ENCODE results near the gene SMARCB1.

The SMARCB1 gene

DNA sequence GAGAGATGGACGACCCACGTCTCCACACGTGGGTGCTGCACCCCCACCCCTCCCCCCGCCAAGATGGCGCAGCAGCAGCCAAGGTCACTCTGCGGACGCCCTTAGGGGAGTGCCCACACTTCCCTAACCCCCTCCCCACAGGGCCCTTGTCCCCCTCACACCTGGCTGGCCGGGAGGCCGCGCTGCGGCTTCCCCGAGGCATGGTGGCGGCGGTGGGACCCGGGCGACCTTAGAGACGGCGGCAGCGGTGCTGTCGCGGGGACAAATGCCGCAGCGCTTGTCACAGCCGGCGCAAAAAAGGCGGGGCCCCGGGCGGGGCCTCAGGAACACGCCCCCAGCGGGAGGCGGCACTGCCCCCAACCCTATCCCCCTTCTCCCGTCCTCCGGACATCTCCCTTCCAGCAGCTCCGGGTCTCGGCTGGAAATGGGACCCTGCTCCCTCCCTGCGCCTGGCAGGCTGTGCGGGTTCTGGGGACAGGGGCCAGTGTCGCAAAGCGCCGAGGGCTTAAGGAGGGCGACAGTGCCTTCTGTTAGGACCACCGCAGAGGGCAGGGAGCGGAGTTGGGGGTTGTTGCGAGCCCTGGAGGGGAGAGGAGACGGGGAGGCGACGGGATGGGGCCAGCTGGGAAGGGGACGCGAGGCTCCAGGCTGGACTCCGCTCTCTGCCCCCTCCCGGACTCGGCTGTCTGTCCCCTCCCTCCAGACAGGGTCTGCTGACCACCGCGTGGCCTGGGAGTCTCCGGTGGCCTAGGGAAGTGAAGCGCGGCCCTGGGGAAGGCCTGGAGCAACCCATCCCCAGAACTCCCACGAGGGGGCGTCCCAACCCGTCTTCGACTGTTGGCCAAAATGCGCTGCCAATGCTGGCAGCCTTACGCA lies 18.9 kb upstream of the SMARCB1 start, which contains the start of gene CHCHD10:
Gene CHCHD10 (minus strand): TSS at position 300 of the 876 bp plus-strand sequence. CDS start 98 bp downstream, at position 202.
- H3K36me3 ChIP-seq (replicated peaks): peaks cover 30% of the 10 kb centered on the region
- H3K27me3 ChIP-seq (ENCODE audit: low read depth): no peaks in the 10 kb centered on the region
- no peaks in the 10 kb centered on the region for H3K9me3 ChIP-seq
- H3K4me1 ChIP-seq: peaks cover 10% of the 10 kb centered on the region
- in situ Hi-C loops (cut with MboI; ENCODE audit: low sequenced_read_pairs): no loop called here
- peak within 1 kb of the TSS; percentile 96 for H3K4me3 ChIP-seq
- peak; percentile 91 to 93 for DNase-seq (ENCODE audit: low spot score in 2 of 2)

DNA sequence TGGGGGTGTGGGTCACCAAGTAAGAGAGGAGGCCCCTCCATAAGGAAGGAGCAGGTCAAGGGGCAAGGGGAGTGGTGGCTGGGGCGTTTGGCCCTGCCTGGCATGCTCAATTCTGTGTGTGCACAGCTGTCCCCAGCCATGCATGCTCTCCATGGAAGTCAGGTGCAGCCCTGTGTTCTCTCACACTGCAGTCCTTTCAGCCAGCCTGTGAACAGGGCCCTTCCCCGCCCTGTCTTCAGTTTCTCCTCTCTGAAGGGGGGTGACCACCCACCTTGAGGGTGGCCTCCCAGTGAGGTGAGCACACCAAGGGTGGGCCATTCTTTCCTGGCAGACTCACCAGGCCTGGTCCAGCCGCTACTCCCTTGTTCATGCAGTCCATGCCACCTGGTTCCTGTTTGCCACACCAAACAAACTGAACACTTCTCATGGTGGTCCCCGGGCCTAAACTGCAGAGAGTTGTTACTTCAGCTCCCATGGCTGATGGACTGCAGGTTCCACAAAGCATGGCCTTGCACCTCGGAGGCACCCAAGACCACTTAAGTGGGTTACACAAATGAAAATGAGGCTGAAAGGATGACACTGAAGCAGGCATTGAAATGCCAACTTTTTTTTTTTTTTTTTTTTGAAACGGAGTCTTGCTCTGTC lies 17.3 kb upstream of the SMARCB1 start:
- no peak overlapping the region for H3K4me3 ChIP-seq
- peaks cover 15% of the 10 kb centered on the region for H3K36me3 ChIP-seq (replicated peaks)
- no peaks in the 10 kb centered on the region for H3K9me3 ChIP-seq
- H3K4me1 ChIP-seq: peaks cover 16% of the 10 kb centered on the region
- DNase-seq (ENCODE audit: low spot score in 2 of 2): no peak
- in situ Hi-C loops (cut with MboI; ENCODE audit: low sequenced_read_pairs): no loop called here
- H3K27me3 ChIP-seq (ENCODE audit: low read depth): no peaks in the 10 kb centered on the region

DNA sequence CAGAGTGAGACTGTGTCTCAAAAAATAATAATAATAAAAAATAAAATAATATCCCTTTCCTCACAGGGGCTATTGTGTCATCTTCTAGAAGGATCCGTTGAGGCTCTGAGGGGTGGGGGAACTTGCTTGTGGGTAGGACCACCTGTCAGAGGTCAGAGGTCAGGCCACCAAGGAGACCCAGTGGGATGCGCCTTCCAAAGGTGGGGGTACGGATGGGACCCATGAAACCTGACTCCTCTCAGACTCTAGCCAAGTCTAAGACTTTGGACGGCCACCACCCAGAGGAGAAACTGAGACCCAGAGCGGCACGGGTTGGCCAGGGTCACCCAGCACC lies 14.5 kb upstream of the SMARCB1 start:
- in situ Hi-C loops (cut with MboI; ENCODE audit: low sequenced_read_pairs): loop anchor here (10.0 kb wide), 1 partner anchor 63 kb away; the partner anchor contains the start of gene DERL3
- H3K9me3 ChIP-seq: no peaks in the 10 kb centered on the region
- no peaks in the 10 kb centered on the region for H3K27me3 ChIP-seq (ENCODE audit: low read depth)
- peaks cover 16% of the 10 kb centered on the region for H3K4me1 ChIP-seq
- DNase-seq (ENCODE audit: low spot score in 2 of 2): no peak
- no peaks in the 10 kb centered on the region for H3K36me3 ChIP-seq (replicated peaks)
- H3K4me3 ChIP-seq: peak overlapping the region; percentile 13

DNA sequence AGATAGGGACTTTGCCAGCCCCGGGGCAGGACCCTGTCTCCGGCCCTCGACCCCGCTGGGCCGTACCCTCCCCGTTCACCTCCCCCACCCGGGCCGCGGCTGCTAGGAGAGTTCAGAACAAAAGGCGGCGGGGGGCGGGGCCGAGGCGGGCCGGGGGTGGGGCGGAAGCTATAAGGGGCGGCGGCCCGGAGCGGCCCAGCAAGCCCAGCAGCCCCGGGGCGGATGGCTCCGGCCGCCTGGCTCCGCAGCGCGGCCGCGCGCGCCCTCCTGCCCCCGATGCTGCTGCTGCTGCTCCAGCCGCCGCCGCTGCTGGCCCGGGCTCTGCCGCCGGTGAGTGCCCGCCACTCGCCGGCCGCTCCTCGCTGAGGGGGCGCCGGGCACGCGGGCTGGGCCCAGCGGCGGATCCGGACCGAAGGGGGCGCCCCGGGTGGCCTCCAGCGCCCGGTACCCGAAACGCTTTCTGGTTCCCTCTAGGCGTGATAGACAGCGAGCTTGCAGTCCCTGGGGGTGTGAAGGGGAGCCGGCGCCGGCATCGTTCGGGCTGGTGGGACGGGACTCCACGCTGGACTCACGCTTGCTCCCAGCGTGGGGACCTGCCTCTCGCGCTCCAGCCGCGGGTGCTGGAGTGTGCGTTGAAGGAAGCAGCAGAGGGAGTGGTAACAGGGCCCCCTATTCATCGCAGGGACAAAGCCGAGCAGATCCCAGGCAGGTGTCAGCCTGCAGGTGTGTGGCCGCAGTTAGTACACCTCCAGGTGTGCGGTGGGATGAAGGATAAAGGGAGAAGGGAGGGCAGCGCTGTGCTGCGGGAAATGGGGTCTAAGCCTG lies 13.9 kb upstream of the SMARCB1 start, which contains the start of gene MMP11:
Gene MMP11 (plus strand): TSS at position 201 of the 825 bp plus-strand sequence. CDS start 22 bp downstream, at position 223.
- in situ Hi-C loops (cut with MboI; ENCODE audit: low sequenced_read_pairs): loop anchor here (10.0 kb wide), 1 partner anchor 62 kb away; the partner anchor contains the start of gene DERL3

DNA sequence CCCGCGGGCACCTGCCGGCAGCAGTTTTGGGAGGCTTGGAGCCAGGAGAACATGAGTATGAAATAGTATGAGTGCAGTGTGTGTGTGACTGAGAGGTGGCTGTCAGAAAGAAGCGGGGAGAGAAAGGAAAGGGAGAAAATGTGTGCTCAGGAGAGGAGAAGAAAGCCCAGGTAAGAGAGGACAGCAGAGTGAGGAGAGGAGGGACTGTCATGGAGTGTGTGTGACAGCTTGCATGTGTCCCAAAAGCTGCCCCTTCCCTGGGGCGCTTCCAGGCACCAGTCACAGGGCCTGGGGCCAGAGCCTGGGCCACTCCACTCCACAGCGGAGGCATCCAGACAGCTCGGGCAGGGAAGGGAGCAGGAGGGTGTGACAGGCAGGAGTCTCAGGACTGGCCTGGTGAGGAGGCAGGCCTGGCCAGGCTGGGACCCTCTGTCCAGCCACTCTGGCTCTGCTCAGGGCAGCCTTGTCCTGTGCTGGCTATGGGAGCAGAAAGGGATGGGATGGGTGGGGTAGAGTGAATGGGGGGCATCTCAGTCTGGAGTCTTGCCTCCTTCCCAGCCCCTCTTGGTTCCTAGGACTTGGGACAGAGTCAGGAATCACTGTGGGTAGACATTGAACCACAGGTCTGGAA lies 13.2 kb upstream of the SMARCB1 start:
- H3K4me1 ChIP-seq: peaks cover 11% of the 10 kb centered on the region
- no peaks in the 10 kb centered on the region for H3K9me3 ChIP-seq
- H3K36me3 ChIP-seq (replicated peaks): no peaks in the 10 kb centered on the region
- no peak for DNase-seq (ENCODE audit: low spot score in 2 of 2)
- in situ Hi-C loops (cut with MboI; ENCODE audit: low sequenced_read_pairs): loop anchor here (10.0 kb wide), 1 partner anchor 61 kb away; the partner anchor contains the start of gene DERL3
- H3K27me3 ChIP-seq (ENCODE audit: low read depth): no peaks in the 10 kb centered on the region
- H3K4me3 ChIP-seq: peak overlapping the region; percentile 34

More for the DNA sequence above, 13.9 kb upstream of the SMARCB1 start, which contains the start of gene MMP11:
- Histone ChIP-seq H3K36me3 (replicated peaks) (no peaks in the 10 kb centered on the region), H3K4me3 (peak within 1 kb of the TSS; percentile 34), H3K9me3 (no peaks in the 10 kb centered on the region), H3K27me3 (ENCODE audit: low read depth) (no peaks in the 10 kb centered on the region), H3K4me1 (peaks cover 16% of the 10 kb centered on the region)
- peak; percentile 56 to 85 for DNase-seq (ENCODE audit: low spot score in 2 of 2)

DNA sequence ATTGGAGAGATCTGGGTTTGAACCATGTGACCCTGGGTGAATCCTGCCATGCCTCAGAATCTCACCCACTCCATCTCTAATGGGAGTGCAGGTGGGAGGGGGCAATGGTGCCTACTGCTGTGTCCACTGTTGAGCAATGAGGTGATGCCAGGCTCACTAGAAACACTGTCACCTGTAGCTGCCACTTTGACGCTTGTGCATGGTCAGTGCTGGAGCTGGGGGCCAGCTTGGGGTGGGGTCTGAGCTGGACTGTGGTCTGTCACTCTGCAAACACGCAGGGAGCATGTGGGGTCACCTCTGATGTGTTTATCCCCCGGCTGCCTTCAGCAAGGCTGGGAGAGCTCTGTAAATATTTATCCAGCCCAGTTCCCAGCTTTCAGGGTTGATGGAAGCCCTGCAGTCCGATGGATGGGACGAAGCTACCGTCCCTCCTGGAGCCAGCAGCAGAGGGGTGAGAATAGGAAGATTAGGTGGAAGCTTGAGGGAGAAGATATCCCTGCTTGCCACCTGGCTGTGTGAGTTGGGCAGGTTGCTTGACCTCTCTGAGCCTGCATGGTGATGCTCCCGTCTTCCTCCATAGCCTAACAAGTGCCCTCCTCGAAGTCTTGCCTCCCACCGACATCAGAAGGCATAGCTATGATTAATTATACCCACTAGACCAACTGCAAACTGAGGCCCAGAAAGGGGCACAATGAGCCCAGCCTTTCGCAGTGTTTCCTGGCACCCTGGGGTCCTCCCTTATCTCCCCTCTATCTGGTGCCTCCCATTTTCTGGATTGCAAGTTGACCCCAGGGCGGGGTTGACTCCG lies 12.4 kb upstream of the SMARCB1 start:
- Histone ChIP-seq H3K4me1 (peaks cover 10% of the 10 kb centered on the region), H3K9me3 (no peaks in the 10 kb centered on the region), H3K36me3 (replicated peaks) (no peaks in the 10 kb centered on the region), H3K4me3 (no peak overlapping the region), H3K27me3 (ENCODE audit: low read depth) (no peaks in the 10 kb centered on the region)
- DNase-seq (ENCODE audit: low spot score in 2 of 2): no peak
- in situ Hi-C loops (cut with MboI; ENCODE audit: low sequenced_read_pairs): loop anchor here (10.0 kb wide), 1 partner anchor 60 kb away; the partner anchor contains the start of gene DERL3

DNA sequence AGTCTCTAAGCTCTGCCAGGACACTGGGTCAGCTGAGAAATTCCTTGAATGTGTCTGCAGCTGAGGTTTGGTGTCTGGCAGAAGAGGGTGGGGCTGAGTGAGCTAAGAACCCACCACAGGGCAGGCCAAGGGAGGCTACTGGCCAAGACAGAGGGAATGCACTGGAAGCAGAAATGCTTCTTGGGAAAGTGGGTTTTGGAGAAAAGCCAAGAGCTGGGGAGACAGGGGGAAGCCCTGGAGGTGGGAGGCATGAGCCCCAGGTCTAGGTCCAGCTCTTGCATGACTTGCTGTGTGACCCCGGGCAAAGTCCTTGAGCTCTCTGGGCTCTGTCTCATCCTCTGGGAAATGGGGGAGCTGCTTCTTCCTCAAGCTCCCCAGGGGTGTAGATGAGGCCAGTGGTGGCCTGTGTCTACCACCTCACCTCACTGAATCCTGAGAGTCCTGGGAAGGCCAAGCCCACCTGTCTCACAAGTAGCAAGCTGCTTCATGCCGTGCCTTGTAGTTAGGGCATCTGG lies 11.8 kb upstream of the SMARCB1 start:
- Histone ChIP-seq H3K36me3 (replicated peaks) (no peaks in the 10 kb centered on the region), H3K4me1 (peaks cover 10% of the 10 kb centered on the region), H3K27me3 (ENCODE audit: low read depth) (no peaks in the 10 kb centered on the region), H3K9me3 (no peaks in the 10 kb centered on the region), H3K4me3 (no peak overlapping the region)
- DNase-seq (ENCODE audit: low spot score in 2 of 2): no peak
- in situ Hi-C loops (cut with MboI; ENCODE audit: low sequenced_read_pairs): loop anchor here (10.0 kb wide), 1 partner anchor 60 kb away; the partner anchor contains the start of gene DERL3

DNA sequence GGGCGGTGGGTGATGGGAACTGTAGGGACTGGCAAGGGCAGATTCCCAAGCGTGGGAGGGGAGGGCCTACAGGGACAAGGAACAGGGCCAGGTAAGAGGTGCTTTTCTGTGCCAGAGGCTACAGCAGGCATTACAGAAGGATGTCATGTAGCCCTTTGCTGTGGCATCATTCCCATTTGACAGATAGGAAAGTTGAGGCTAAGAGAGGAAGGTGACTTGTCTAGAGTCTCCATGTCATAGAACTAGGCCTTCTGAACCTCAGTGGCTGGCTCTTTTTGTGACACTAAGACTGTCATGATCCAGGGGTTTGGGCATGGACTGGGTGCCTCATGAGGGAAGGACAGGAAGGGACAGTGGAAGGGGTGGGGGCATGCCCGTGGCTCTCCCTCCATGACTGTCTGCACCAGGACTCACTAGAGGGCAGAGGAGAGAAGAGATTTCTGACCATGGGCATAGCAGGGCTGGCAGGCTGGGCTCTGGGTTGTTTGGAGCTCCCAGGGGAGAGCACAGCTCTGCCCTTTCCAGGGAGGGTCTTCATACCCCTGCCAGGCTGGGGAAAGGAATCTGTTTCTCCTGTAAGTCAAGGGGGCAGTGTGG lies 10.9 kb upstream of the SMARCB1 start:
- no peaks in the 10 kb centered on the region for H3K27me3 ChIP-seq (ENCODE audit: low read depth)
- H3K36me3 ChIP-seq (replicated peaks): no peaks in the 10 kb centered on the region
- no peaks in the 10 kb centered on the region for H3K9me3 ChIP-seq
- no peak for DNase-seq (ENCODE audit: low spot score in 2 of 2)
- in situ Hi-C loops (cut with MboI; ENCODE audit: low sequenced_read_pairs): loop anchor here (10.0 kb wide), 1 partner anchor 59 kb away; the partner anchor contains the start of gene DERL3
- H3K4me3 ChIP-seq: no peak overlapping the region
- H3K4me1 ChIP-seq: peaks cover 10% of the 10 kb centered on the region

DNA sequence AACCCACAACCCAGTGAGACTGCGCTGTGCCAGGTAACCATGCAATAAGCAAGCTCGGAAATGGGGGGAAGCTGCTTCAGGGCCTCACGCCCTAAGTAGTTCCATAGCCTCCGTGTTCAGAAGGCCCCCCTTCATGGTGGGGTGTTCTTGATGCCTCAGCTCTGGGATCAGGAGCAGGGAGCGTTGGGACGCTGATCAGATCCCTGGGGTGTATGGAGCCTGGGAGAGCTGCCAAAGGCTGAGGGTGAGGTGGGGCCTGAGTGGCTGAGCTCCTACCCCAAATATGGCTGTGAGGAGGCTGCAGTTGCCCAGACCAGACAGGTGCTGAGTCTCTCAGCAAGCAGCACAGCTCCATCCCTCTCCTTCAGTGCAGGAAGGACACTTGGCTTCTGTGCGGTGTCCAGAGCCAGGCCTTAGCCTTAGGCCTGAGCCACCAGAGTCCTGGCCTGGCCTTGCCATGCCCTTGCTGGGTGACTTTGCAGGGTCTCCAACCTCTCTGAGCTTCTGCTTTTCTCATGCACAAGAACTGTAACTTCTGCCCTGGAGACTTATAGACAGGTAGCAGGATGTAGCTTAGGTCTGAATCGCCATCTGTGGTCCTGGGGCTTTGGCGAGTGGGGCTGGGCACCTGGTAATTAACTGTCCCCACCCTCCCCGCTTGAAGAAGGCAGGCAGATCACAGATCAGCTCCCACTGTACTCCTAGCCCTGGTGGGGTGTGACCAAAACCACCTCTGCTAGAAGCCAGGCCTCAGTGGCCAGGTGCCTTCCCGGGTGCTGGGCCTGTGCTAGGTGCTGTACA lies 8.8 kb upstream of the SMARCB1 start:
- Histone ChIP-seq H3K4me1 (peaks cover 5% of the 10 kb centered on the region), H3K36me3 (replicated peaks) (no peaks in the 10 kb centered on the region), H3K9me3 (no peaks in the 10 kb centered on the region), H3K27me3 (ENCODE audit: low read depth) (no peaks in the 10 kb centered on the region), H3K4me3 (no peak overlapping the region)
- in situ Hi-C loops (cut with MboI; ENCODE audit: low sequenced_read_pairs): loop anchor here (10.0 kb wide), 1 partner anchor 57 kb away; the partner anchor contains the start of gene DERL3
- DNase-seq (ENCODE audit: low spot score in 2 of 2): no peak

DNA sequence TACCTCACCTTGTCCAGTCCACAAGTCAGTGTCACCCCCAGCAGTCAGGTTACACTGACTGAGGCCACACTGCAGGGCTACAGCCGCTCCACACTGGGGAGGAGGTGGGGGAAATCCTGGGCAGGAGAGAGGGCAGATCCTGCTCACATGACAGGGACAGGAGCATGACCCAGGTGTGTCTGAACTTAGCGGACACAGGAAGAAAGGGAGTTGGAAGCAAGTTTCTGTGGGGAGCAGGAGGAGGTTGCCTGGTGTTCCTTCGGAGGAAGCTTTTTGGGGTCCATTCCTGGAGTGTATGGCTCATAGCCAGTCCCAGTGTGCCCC lies 8.2 kb upstream of the SMARCB1 start:
- H3K4me1 ChIP-seq: no peaks in the 10 kb centered on the region; the same call in 1 of the 2 replicates
- in situ Hi-C loops (cut with MboI; ENCODE audit: low sequenced_read_pairs): loop anchor here (10.0 kb wide), 1 partner anchor 56 kb away; the partner anchor contains the start of gene DERL3

DNA sequence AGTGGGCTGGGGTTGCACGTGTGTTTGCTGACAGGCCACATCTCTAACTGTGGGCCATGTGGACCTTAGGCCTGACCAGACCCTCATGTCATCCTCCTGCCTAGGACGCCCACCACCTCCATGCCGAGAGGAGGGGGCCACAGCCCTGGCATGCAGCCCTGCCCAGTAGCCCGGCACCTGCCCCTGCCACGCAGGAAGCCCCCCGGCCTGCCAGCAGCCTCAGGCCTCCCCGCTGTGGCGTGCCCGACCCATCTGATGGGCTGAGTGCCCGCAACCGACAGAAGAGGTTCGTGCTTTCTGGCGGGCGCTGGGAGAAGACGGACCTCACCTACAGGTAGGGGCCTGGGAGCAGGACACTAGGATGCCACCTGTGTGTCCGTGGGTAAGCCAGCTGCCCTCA lies 7.7 kb upstream of the SMARCB1 start:
- no peak for DNase-seq (ENCODE audit: low spot score in 2 of 2)
- H3K9me3 ChIP-seq: no peaks in the 10 kb centered on the region
- in situ Hi-C loops (cut with MboI; ENCODE audit: low sequenced_read_pairs): loop anchor here (10.0 kb wide), 1 partner anchor 56 kb away; the partner anchor contains the start of gene DERL3
- no peaks in the 10 kb centered on the region for H3K4me1 ChIP-seq
- no peak overlapping the region for H3K4me3 ChIP-seq
- no peaks in the 10 kb centered on the region for H3K27me3 ChIP-seq (ENCODE audit: low read depth)
- no peaks in the 10 kb centered on the region for H3K36me3 ChIP-seq (replicated peaks)

More for the DNA sequence above, 8.2 kb upstream of the SMARCB1 start:
- no peak for DNase-seq (ENCODE audit: low spot score in 2 of 2)
- Histone ChIP-seq H3K9me3 (no peaks in the 10 kb centered on the region), H3K4me3 (no peak overlapping the region), H3K36me3 (replicated peaks) (no peaks in the 10 kb centered on the region), H3K27me3 (ENCODE audit: low read depth) (no peaks in the 10 kb centered on the region)
